HG03280 (cell line): Measurements from ENCODE around the gene BCAS2.
"Not testable (repeated sequence)": the region's sequence is repeated elsewhere in the genome, so short reads cannot be mapped to it uniquely, and the experiment has no call there.

Experiments
- ATAC-seq: cut with Tn5 transposase; IDR thresholded peaks from one replicate; pipeline ENCODE4 v1.9.1; 2021; ENCODE audit warnings: mild to moderate bottlenecking, moderate library complexity; ENCODE audit not compliant: unreplicated experiment

Gene BCAS2

GRCh38 chr1:114581335-114582287, at the start of gene BCAS2:
BCAS2 (minus strand) TSS chr1:114581615; CDS start chr1:114581591, 24 bp downstream.
- peak; percentile 99 for ATAC-seq

- ATAC-seq: no peak
These were observed 45.7 kb upstream of the BCAS2 start for GRCh38 chr1:114627107-114627506.

- no peak for ATAC-seq
These were observed 41.9 kb upstream of the BCAS2 start for GRCh38 chr1:114623364-114623763.

- no peak for ATAC-seq
These were observed 39.0 kb upstream of the BCAS2 start for GRCh38 chr1:114620419-114620818.

GRCh38 chr1:114618606-114619005, 37.2 kb upstream of the BCAS2 start:
- no peak for ATAC-seq

GRCh38 chr1:114610546-114611245, 29.3 kb upstream of the BCAS2 start:
- no peak for ATAC-seq

- no peak for ATAC-seq
These were observed 28.4 kb upstream of the BCAS2 start for GRCh38 chr1:114609826-114610225.

GRCh38 chr1:114609026-114609425, 27.6 kb upstream of the BCAS2 start:
- no peak for ATAC-seq

- ATAC-seq: no peak
These were observed 25.8 kb upstream of the BCAS2 start for GRCh38 chr1:114607223-114607622.

GRCh38 chr1:114597949-114598348, 16.5 kb upstream of the BCAS2 start:
- no peak for ATAC-seq

- ATAC-seq: no peak
These were observed 14.2 kb upstream of the BCAS2 start for GRCh38 chr1:114595602-114596001.

GRCh38 chr1:114594046-114594445, 12.6 kb upstream of the BCAS2 start:
- no peak for ATAC-seq

GRCh38 chr1:114589122-114589521, 7.7 kb upstream of the BCAS2 start:
- no peak for ATAC-seq

- no peak for ATAC-seq
These were observed 6.8 kb upstream of the BCAS2 start for GRCh38 chr1:114588196-114588689.

- no peak for ATAC-seq
These were observed 6.0 kb upstream of the BCAS2 start for GRCh38 chr1:114587203-114587991.

GRCh38 chr1:114586513-114587047, 5.2 kb upstream of the BCAS2 start:
- ATAC-seq: no peak

GRCh38 chr1:114585231-114585630, 3.8 kb upstream of the BCAS2 start:
- ATAC-seq: no peak

GRCh38 chr1:114574365-114574764, 7.0 kb downstream of the BCAS2 start:
- ATAC-seq: no peak

GRCh38 chr1:114564141-114564540, 17.3 kb downstream of the BCAS2 start:
- no peak for ATAC-seq

GRCh38 chr1:114562978-114563510, 18.4 kb downstream of the BCAS2 start:
- ATAC-seq: not testable (repeated sequence)
